ENCODE measurements around the gene CHMP3.

CHMP3 gene

GRCh38 chr2:86470890-86471289, 92.4 kb downstream of the CHMP3 start:
- no peak for DNase-seq

- DNase-seq, result no peak
Observed at GRCh38 chr2:86468162-86469033, 94.8 kb downstream of the CHMP3 start.

GRCh38 chr2:86466306-86466705, 96.9 kb downstream of the CHMP3 start:
- no peak for DNase-seq

GRCh38 chr2:86464652-86465051, 98.6 kb downstream of the CHMP3 start:
- DNase-seq, result no peak

GRCh38 chr2:86461042-86461743, 102.0 kb downstream of the CHMP3 start:
- no peak for DNase-seq

GRCh38 chr2:86455181-86455580, 108.1 kb downstream of the CHMP3 start:
- no peak for DNase-seq

GRCh38 chr2:86454238-86454637, 109.0 kb downstream of the CHMP3 start:
- DNase-seq, result no peak

- no peak for DNase-seq
Observed at GRCh38 chr2:86453836-86454235, 109.4 kb downstream of the CHMP3 start.
